GM23338 (cell line): ENCODE measurements around the gene BICC1. TPM values are rescaled to one million over a fixed set of nuclear protein-coding genes. Genes with fewer than 3 reads are reported as not detected.

Experiments
- ATAC-seq: fragments of 200-7000 bp; cut with Tn5 transposase; 3 replicates; pipeline ENCODE4 v1.9.1; 2020
- DNase-seq: peaks from one replicate; pipeline ENCODE4 v3.0.0-alpha.2; 2015; ENCODE audit warnings: low spot score
- H2AFZ ChIP-seq: fragments of 200-600 bp; sonication (generic); 2 replicates; pipeline ENCODE4 v1.8.0; 2016; ENCODE audit warnings: antibody characterized with exemption, mild to moderate bottlenecking, moderate library complexity
- H3F3A ChIP-seq: fragments of 200-600 bp; sonication (generic); replicated peaks from 2 replicates; pipeline ENCODE4 v1.8.0; 2017; ENCODE audit warnings: antibody characterized with exemption, mixed run types, low read depth
- H3K27ac ChIP-seq: fragments of 200-600 bp; sonication (generic); 2 replicates; pipeline ENCODE4 v1.6.1; 2016; ENCODE audit warnings: low read depth
- H3K27me3 ChIP-seq: fragments of 200-600 bp; sonication (generic); 2 replicates; pipeline ENCODE4 v1.8.0; 2016; ENCODE audit warnings: mild to moderate bottlenecking, mixed run types, moderate library complexity; ENCODE audit not compliant: insufficient read depth
- H3K36me3 ChIP-seq: fragments of 200-600 bp; sonication (generic); 2 replicates; pipeline ENCODE4 v1.8.0; 2016; ENCODE audit warnings: mild to moderate bottlenecking; ENCODE audit not compliant: insufficient read depth
- H3K4me1 ChIP-seq: fragments of 200-600 bp; sonication (generic); 2 replicates; pipeline ENCODE4 v1.8.0; 2016; ENCODE audit warnings: mild to moderate bottlenecking, moderate library complexity; ENCODE audit not compliant: insufficient read depth
- H3K4me2 ChIP-seq: fragments of 200-600 bp; sonication (generic); 2 replicates; pipeline ENCODE4 v1.7.1; 2017; ENCODE audit warnings: mixed run types
- H3K4me3 ChIP-seq: fragments of 200-600 bp; sonication (generic); 2 replicates; pipeline ENCODE4 v1.6.1; 2016; ENCODE audit warnings: mixed run types
- H3K79me2 ChIP-seq: fragments of 200-600 bp; sonication (generic); replicated peaks from 2 replicates; pipeline ENCODE4 v1.8.0; 2017; ENCODE audit warnings: mild to moderate bottlenecking; ENCODE audit not compliant: insufficient read depth
- H3K9me2 ChIP-seq: fragments of 200-600 bp; sonication (generic); 2 replicates; pipeline ENCODE4 v1.8.0; 2017; ENCODE audit not compliant: insufficient read depth
- H4K20me1 ChIP-seq: fragments of 200-600 bp; sonication (generic); replicated peaks from 2 replicates; pipeline ENCODE4 v1.8.0; 2017; ENCODE audit warnings: mild to moderate bottlenecking; ENCODE audit not compliant: insufficient read depth
- H3K27ac Mint-ChIP-seq: 2 replicates; pipeline ENCODE4 v1.8.0; 2020; ENCODE audit warnings: inconsistent platforms, mild to moderate bottlenecking, moderate library complexity, mixed read lengths
- H3K27me3 Mint-ChIP-seq: 3 replicates; pipeline ENCODE4 v1.8.0; 2022; ENCODE audit warnings: low read depth, mild to moderate bottlenecking, moderate library complexity, mixed read lengths, inconsistent platforms; ENCODE audit not compliant: insufficient read depth, poor library complexity
- H3K36me3 Mint-ChIP-seq: 3 replicates; pipeline ENCODE4 v1.8.0; 2021; ENCODE audit warnings: low read depth, mild to moderate bottlenecking, inconsistent platforms, moderate library complexity, mixed read lengths
- H3K4me1 Mint-ChIP-seq: 3 replicates; pipeline ENCODE4 v1.8.0; 2020; ENCODE audit warnings: mild to moderate bottlenecking, inconsistent platforms, mixed read lengths
- H3K4me3 Mint-ChIP-seq: 3 replicates; pipeline ENCODE4 v1.8.0; 2021; ENCODE audit warnings: moderate library complexity, mild to moderate bottlenecking, inconsistent platforms, mixed read lengths
- H3K9me3 Mint-ChIP-seq: 3 replicates; pipeline ENCODE4 v1.8.0; 2020; ENCODE audit warnings: moderate library complexity, mild to moderate bottlenecking, inconsistent platforms, mixed read lengths
- CTCF ChIP-seq, 2 experiments: fragments of 200-600 bp in 1 of 2; sonication (generic) in 1 of 2; conservative IDR thresholded peaks; 2 replicates each; pipeline versions ENCODE4 v1.5.1 to v1.6.1; 2016 to 2017; ENCODE audit warnings: antibody characterized with exemption in 2 of 2, low read depth in 2 of 2, mild to moderate bottlenecking in 2 of 2, moderate library complexity in 1 of 2
- EZH2 ChIP-seq: fragments of 200-600 bp; sonication (generic); IDR thresholded peaks from one replicate; pipeline ENCODE4 v1.8.0; 2017; ENCODE audit warnings: antibody characterized with exemption, mild to moderate bottlenecking, low read depth; ENCODE audit not compliant: unreplicated experiment
- EZH2phosphoT487 ChIP-seq: fragments of 200-600 bp; sonication (generic); IDR thresholded peaks from one replicate; pipeline ENCODE4 v1.8.1; 2018; ENCODE audit warnings: antibody characterized with exemption; ENCODE audit not compliant: unreplicated experiment
- JUNB ChIP-seq: IDR thresholded peaks from one replicate; pipeline ENCODE4 v1.6.1; 2016; ENCODE audit warnings: antibody characterized with exemption; ENCODE audit not compliant: unreplicated experiment
- NANOG ChIP-seq: IDR thresholded peaks from 2 replicates; pipeline ENCODE4 v1.6.1; 2016; ENCODE audit warnings: antibody characterized with exemption, borderline replicate concordance
- POLR2AphosphoS5 ChIP-seq: IDR thresholded peaks from 2 replicates; pipeline ENCODE4 v1.6.1; 2016; ENCODE audit warnings: antibody characterized with exemption, low read depth
- STAT1 ChIP-seq: IDR thresholded peaks from one replicate; pipeline ENCODE4 v1.6.1; 2016; ENCODE audit warnings: antibody characterized with exemption; ENCODE audit not compliant: unreplicated experiment
- ZNF114 ChIP-seq: fragments of 250-450 bp; sonication (Bioruptor Pico); IDR thresholded peaks from 2 replicates; pipeline ENCODE4 v1.5.0; 2020; ENCODE audit warnings: mild to moderate bottlenecking, moderate library complexity
- ZNF331 ChIP-seq: fragments of 250-450 bp; sonication (Bioruptor Pico); IDR thresholded peaks from 2 replicates; pipeline ENCODE4 v1.5.0; 2020; ENCODE audit warnings: low read depth, mild to moderate bottlenecking, moderate library complexity
- ZNF462 ChIP-seq: fragments of 250-450 bp; sonication (Bioruptor Pico); IDR thresholded peaks from 2 replicates; pipeline ENCODE4 v1.5.0; 2020; ENCODE audit warnings: mild to moderate bottlenecking, moderate library complexity
- polyA plus RNA-seq: library from polyadenylated mRNA; unstranded; fragments of >200 nt; fragmentation: Nextera tagmentation; extraction: Ambion mirVana; gene quantifications from 2 replicates; pipeline ENCODE4 v1.2.1, GENCODE V29; 2016
- total RNA-seq: library from RNA; depleted of rRNA; stranded (reverse); fragments of >200 nt; shearing (Covaris generic); gene quantifications from 2 replicates; pipeline ENCODE4 v1.2.3, GENCODE V29; 2014

Gene BICC1
- total and polyA plus RNA-seq, 2 experiments from 2014 or later, result 1.3 to 2.2 TPM

GRCh38 chr10:58724781-58725180 lies 212.1 kb downstream of the BICC1 start (continued):
- TF ChIP-seq CTCF (conservative IDR thresholded peaks at IDR 0.05; ENCODE audit: low read depth in 2 of 2) (no peak), JUNB (no peak)

- no peaks in the 10 kb centered on the region for H3K4me1 ChIP-seq
- Mint-ChIP-seq H3K27ac (no peak overlapping the region), H3K4me3 (no peak overlapping the region), H3K27me3 (no peaks in the 10 kb centered on the region), H3K4me1 (no peaks in the 10 kb centered on the region), H3K9me3 (peaks cover 17% of the 10 kb centered on the region), H3K36me3 (peaks cover 8% of the 10 kb centered on the region; the same call in 2 of the 3 replicates)
- TF ChIP-seq ZNF114 (CRISPR knock-in tag) (no peak), NANOG (no peak), ZNF331 (CRISPR knock-in tag) (no peak), CTCF (conservative IDR thresholded peaks at IDR 0.05; ENCODE audit: low read depth in 2 of 2) (no peak), JUNB (no peak), ZNF462 (CRISPR knock-in tag) (no peak), EZH2phosphoT487 (no peak), STAT1 (no peak), POLR2AphosphoS5 (no peak), EZH2 (no peak)
- H3K9me2 ChIP-seq, result no peaks in the 10 kb centered on the region
- H3F3A ChIP-seq, result no peaks in the 10 kb centered on the region
- no peak overlapping the region for H3K4me2 ChIP-seq
- no peaks in the 10 kb centered on the region for H3K27me3 ChIP-seq
- no peak overlapping the region for H2AFZ ChIP-seq
- DNase-seq (no peak), ATAC-seq (no peak)
- H4K20me1 ChIP-seq, result no peaks in the 10 kb centered on the region
- H3K4me3 ChIP-seq, result no peak overlapping the region
- no peak overlapping the region for H3K27ac ChIP-seq
- H3K36me3 ChIP-seq, result no peaks in the 10 kb centered on the region
- no peaks in the 10 kb centered on the region for H3K79me2 ChIP-seq
Measured at GRCh38 chr10:58725901-58726300, 213.2 kb downstream of the BICC1 start.
